Heart right ventricle (tissue), 16 donors: ENCODE results near the gene RC3H1. TPM values are rescaled to one million over a fixed set of nuclear protein-coding genes. Genes with fewer than 3 reads are reported as not detected.

Experiments used
- ATAC-seq, 8 donors: fragments of 200-7000 bp; cut with Tn5 transposase; one replicate each; pipeline ENCODE4 v1.9.1; 2020; ENCODE audit warnings: mild to moderate bottlenecking in 8 of 8, moderate library complexity in 8 of 8, moderate number of reproducible peaks in 1 of 8
- DNase-seq, 2 donors: peaks; one replicate each; pipeline ENCODE4 v3.0.0-alpha.2; 2020
- H3K27ac ChIP-seq, 10 donors: fragments of 200-600 bp; sonication (generic) in 2 of 10; one replicate each; pipeline versions ENCODE4 v1.5.0 to v1.8.0; 2020 to 2022; ENCODE audit warnings: mild to moderate bottlenecking in 3 of 10
- H3K27me3 ChIP-seq, 7 donors: fragments of 200-600 bp; one replicate each; pipeline ENCODE4 v1.8.0; 2021 to 2022; ENCODE audit warnings: mild to moderate bottlenecking in 2 of 7
- H3K36me3 ChIP-seq, 9 donors: fragments of 200-600 bp; sonication (generic) in 1 of 9; one replicate each; pipeline versions ENCODE4 v1.5.0 to v1.8.0; 2020 to 2022; ENCODE audit warnings: mild to moderate bottlenecking in 2 of 9
- H3K4me1 ChIP-seq, 9 donors: fragments of 200-600 bp; sonication (generic) in 1 of 9; one replicate each; pipeline versions ENCODE4 v1.5.0 to v1.8.0; 2020 to 2022; ENCODE audit warnings: mild to moderate bottlenecking in 4 of 9
- H3K4me3 ChIP-seq, 10 donors: fragments of 200-600 bp; sonication (generic) in 2 of 10; one replicate each; pipeline versions ENCODE4 v1.5.0 to v1.8.0; 2020 to 2022; ENCODE audit warnings: mild to moderate bottlenecking in 7 of 10, moderate library complexity in 2 of 10
- H3K9me3 ChIP-seq, 11 donors: fragments of 200-600 bp in 10 of 11; sonication (generic) in 2 of 11; one replicate each; pipeline versions ENCODE4 v1.5.0 to v1.8.0; 2013 to 2022; ENCODE audit warnings: mild to moderate bottlenecking in 2 of 11, control low read depth in 1 of 11, moderate library complexity in 1 of 11
- WGBS, 2 donors: extraction: QIAGEN DNeasy Blood & Tissue Kit; methylation state at CpG; one replicate each; pipeline ENCODE4 v1.1.7; 2013; ENCODE audit warnings: inconsistent platforms in 1 of 2; 5-methylcytosine and 5-hydroxymethylcytosine counted together
- intact Hi-C, 10 donors: fragments of 100-400 bp; cut with DNase I; formaldehyde crosslinking; loops; one replicate each; pipeline versions ENCODE4 v1.11.1 to v1.14.2; 2022
- long read RNA-seq, 3 donors: library from polyadenylated mRNA; unstranded; transcript quantifications; one replicate each; pipeline ENCODE4 v2.0.0, GENCODE V29; 2020 to 2021
- polyA plus RNA-seq, 2 donors: library from polyadenylated mRNA; stranded (reverse); fragments of 200-250 nt; gene quantifications; one replicate each; pipeline ENCODE4 v1.2.3, GENCODE V29; 2013
- total RNA-seq, 10 donors: library from RNA; stranded (reverse); fragmentation: NEBNext Ultra II Directional in 3 of 10; extraction: Animal tissue kit (Norgen Biotek cat#: 25700) in 3 of 10; gene quantifications; one replicate each; pipeline versions ENCODE4 v1.2.1 to v1.2.4, GENCODE V29; 2021 to 2023
- TF ChIP-seq, protein P1 (sequence below), 9 donors: fragments of 200-600 bp; sonication (generic) in 2 of 9; IDR thresholded peaks; one replicate each; pipeline versions ENCODE4 v1.5.0 to v1.8.0; 2021 to 2022; ENCODE audit warnings: antibody characterized with exemption in 9 of 9, mild to moderate bottlenecking in 5 of 9, moderate library complexity in 1 of 9
- donor health status: Arrhythmogenic right ventricular cardiomyopathy.
- donor health status: ischemic (EF 13 %, LVEDD 7.1; RV severe dilation, severe dysfunction).
- donor health status: healthy with polysubstance abuse.
- donor health status: DM: no; HTN: yes; CAD: no.
- donor health status: DM: no; HTN: no; CAD: no.
- donor health status: ischemic (EF 25% LVEDD 6.9; RV normal size, moderate dysfunction).
- donor health status: ischemic (EF 25% LVEDD 5.7; RV mildly dilated, moderate dysfunction).
- donor health status: healthy.
- donor health status: DM: yes; HTN: yes; CAD: no.
- donor health status: Ischemic cardiomyopathy.
- donor health status: ischemic (EF 35%, LVEDD 5.7; RV mildly dilated, moderate dysfunction).
- donor health status: nonischemic (EF 11% LVEDD 7.7; RV severe dilation, severe dysfunction).
- donor health status: DM: yes; HTN: yes; CAD: no.
- donor health status: PGD.
- donor health status: ischemic (EF 29% LVEDD 5.4; RV normal size, mild dysfunction).
- donor health status: nonischemic (EF 23%, LVEDD 6.1; RV moderate dilation, normal function).

Gene RC3H1, protein sequence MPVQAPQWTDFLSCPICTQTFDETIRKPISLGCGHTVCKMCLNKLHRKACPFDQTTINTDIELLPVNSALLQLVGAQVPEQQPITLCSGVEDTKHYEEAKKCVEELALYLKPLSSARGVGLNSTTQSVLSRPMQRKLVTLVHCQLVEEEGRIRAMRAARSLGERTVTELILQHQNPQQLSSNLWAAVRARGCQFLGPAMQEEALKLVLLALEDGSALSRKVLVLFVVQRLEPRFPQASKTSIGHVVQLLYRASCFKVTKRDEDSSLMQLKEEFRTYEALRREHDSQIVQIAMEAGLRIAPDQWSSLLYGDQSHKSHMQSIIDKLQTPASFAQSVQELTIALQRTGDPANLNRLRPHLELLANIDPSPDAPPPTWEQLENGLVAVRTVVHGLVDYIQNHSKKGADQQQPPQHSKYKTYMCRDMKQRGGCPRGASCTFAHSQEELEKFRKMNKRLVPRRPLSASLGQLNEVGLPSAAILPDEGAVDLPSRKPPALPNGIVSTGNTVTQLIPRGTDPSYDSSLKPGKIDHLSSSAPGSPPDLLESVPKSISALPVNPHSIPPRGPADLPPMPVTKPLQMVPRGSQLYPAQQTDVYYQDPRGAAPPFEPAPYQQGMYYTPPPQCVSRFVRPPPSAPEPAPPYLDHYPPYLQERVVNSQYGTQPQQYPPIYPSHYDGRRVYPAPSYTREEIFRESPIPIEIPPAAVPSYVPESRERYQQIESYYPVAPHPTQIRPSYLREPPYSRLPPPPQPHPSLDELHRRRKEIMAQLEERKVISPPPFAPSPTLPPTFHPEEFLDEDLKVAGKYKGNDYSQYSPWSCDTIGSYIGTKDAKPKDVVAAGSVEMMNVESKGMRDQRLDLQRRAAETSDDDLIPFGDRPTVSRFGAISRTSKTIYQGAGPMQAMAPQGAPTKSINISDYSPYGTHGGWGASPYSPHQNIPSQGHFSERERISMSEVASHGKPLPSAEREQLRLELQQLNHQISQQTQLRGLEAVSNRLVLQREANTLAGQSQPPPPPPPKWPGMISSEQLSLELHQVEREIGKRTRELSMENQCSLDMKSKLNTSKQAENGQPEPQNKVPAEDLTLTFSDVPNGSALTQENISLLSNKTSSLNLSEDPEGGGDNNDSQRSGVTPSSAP
- total RNA-seq (10 to 100 TPM; 19.9 to 26.5 (median 24.0) TPM), polyA plus RNA-seq (1 to 10 TPM; 1.7 to 5.1 TPM)
- long read RNA-seq, donor 1, partial matches to known transcripts = 4 of 9 reads
- long read RNA-seq, donor 1, other reads (novel, unspliced or antisense) = 5 of 9 reads
- long read RNA-seq, donor 2, partial matches to known transcripts = 5 of 7 reads
- long read RNA-seq, donor 2, other reads (novel, unspliced or antisense) = 2 of 7 reads
- long read RNA-seq, donor 3, partial matches to known transcripts = 1 of 5 reads
- long read RNA-seq, donor 3, other reads (novel, unspliced or antisense) = 4 of 5 reads

- Histone ChIP-seq H3K27ac (peak within 1 kb of the TSS; percentile 82 to 99 (median 94)), H3K9me3 (no peaks in the 10 kb centered on the region), H3K36me3 (peaks cover 0 to 4% (median 0%) of the 10 kb centered on the region in 9 donors), H3K4me1 (peaks cover 8 to 55% (median 53%) of the 10 kb centered on the region in 9 donors), H3K27me3 (no peaks in the 10 kb centered on the region), H3K4me3 (peak within 1 kb of the TSS; percentile 59 to 94 (median 86))
- TF ChIP-seq, protein P1, sequence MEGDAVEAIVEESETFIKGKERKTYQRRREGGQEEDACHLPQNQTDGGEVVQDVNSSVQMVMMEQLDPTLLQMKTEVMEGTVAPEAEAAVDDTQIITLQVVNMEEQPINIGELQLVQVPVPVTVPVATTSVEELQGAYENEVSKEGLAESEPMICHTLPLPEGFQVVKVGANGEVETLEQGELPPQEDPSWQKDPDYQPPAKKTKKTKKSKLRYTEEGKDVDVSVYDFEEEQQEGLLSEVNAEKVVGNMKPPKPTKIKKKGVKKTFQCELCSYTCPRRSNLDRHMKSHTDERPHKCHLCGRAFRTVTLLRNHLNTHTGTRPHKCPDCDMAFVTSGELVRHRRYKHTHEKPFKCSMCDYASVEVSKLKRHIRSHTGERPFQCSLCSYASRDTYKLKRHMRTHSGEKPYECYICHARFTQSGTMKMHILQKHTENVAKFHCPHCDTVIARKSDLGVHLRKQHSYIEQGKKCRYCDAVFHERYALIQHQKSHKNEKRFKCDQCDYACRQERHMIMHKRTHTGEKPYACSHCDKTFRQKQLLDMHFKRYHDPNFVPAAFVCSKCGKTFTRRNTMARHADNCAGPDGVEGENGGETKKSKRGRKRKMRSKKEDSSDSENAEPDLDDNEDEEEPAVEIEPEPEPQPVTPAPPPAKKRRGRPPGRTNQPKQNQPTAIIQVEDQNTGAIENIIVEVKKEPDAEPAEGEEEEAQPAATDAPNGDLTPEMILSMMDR (IDR thresholded peaks at IDR 0.05) = no peak
- WGBS, 2 donors = 1% methylated on average over 73 to 78 of the region's 78 CpGs
- DNase-seq (peak; percentile 93 to 94), ATAC-seq (peak; percentile 97 to 99 (median 98))
- intact Hi-C loops = loop anchor here in 6 of 10 donors (2.0 to 10.0 kb wide), 7 partner anchors 132 to 975 kb away; partner anchors contain the start of genes RABGAP1L (in 5 of the 6), ZBTB37 (in 3 of the 6), GAS5 (in 2 of the 6) and CACYBP (in 1 of the 6)
These were observed at the start of gene RC3H1 for GRCh38 chr1:174022080-174022975. Gene RC3H1, minus strand, starts transcription at chr1:174022357. Its CDS starts 29,372 bp downstream, at chr1:173992985.

DNA sequence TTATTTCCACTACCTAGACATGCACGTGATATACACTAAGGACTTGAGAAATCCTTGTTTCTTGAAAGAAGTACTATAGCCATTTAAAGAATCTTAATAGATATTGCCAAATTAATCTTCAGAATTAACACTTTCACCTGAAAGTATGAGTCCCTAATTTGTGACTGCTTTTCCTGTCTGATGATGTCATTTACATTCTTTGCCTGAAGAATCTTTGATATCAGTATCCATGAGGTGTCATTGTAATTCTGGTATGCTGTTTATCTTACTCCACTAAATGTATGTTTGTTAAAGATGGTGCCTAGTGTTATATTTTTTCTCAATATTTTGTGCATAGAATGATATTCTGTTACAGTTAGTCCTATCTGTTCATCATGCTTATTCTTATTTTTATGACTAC is 48.5 kb upstream of the RC3H1 start:
- no peak for ATAC-seq
- Histone ChIP-seq H3K4me1 (peaks cover 0 to 5% (median 0%) of the 10 kb centered on the region in 9 donors), H3K27ac (no peak overlapping the region), H3K4me3 (no peak overlapping the region), H3K9me3 (no peaks in the 10 kb centered on the region), H3K36me3 (no peaks in the 10 kb centered on the region), H3K27me3 (no peaks in the 10 kb centered on the region)
- intact Hi-C loops = loop anchor here in 4 of 10 donors (10.0 kb wide), 5 partner anchors 76 to 646 kb away; no protein-coding TSS in a partner anchor
- no peak for DNase-seq
- TF ChIP-seq, protein P1 (IDR thresholded peaks at IDR 0.05) = no peak
- 89 to 100% methylated on average over 1 of the region's 1 CpG for WGBS, 2 donors

GRCh38 chr1:174068000-174068399 is 45.8 kb upstream of the RC3H1 start:
- H3K27ac ChIP-seq = no peak overlapping the region
- H3K9me3 ChIP-seq = no peaks in the 10 kb centered on the region
- no peak overlapping the region for H3K4me3 ChIP-seq
- no peaks in the 10 kb centered on the region for H3K4me1 ChIP-seq
- TF ChIP-seq, protein P1 (IDR thresholded peaks at IDR 0.05) = no peak
- WGBS, 2 donors = 87 to 88% methylated on average over 1 of the region's 1 CpG
- intact Hi-C loops = loop anchor here in 1 of 10 donors (10.0 kb wide), 1 partner anchor 83 kb away; no protein-coding TSS in a partner anchor
- no peak for DNase-seq
- no peak for ATAC-seq
- H3K36me3 ChIP-seq = no peaks in the 10 kb centered on the region
- H3K27me3 ChIP-seq = no peaks in the 10 kb centered on the region
